K562 (cell line): ENCODE data around the gene LTA. TPM values are rescaled to one million over a fixed set of nuclear protein-coding genes. Genes with fewer than 3 reads are reported as not detected.

Experiments
- CHD1 ChIP-seq: fragments of 200-600 bp; sonication (generic); IDR thresholded peaks from one replicate; pipeline ENCODE4 v1.6.1; 2012; ENCODE audit warnings: mild to moderate bottlenecking, moderate library complexity, low read length, inconsistent platforms
- FOSL1 ChIP-seq: fragments of 200-800 bp; sonication (Bioruptor generic); conservative IDR thresholded peaks from 2 replicates; pipeline ENCODE4 v1.6.1; 2016; ENCODE audit warnings: missing genetic modification characterization, missing compliant biosample characterization
- PREB ChIP-seq: sonication (generic); formaldehyde crosslinking; IDR thresholded peaks from 2 replicates; pipeline ENCODE4 v1.8.1; 2023; ENCODE audit warnings: mild to moderate bottlenecking, missing genetic modification reagents
- RBM15 ChIP-seq: fragments of 200-400 bp; formaldehyde crosslinking; IDR thresholded peaks from 2 replicates; pipeline ENCODE4 v1.6.1; 2018; ENCODE audit warnings: mild to moderate bottlenecking, low read length, moderate library complexity; ENCODE audit not compliant: insufficient read depth
- RREB1 ChIP-seq: fragments of 250-450 bp; sonication (Bioruptor Pico); IDR thresholded peaks from 2 replicates; pipeline ENCODE4 v1.4.0; 2020
- YY1 ChIP-seq, 3 experiments: IDR thresholded peaks; 2 replicates each; pipeline ENCODE4 v1.6.1; 2011; ENCODE audit warnings: low read length in 2 of 3, mild to moderate bottlenecking in 2 of 3, moderate library complexity in 2 of 3, borderline replicate concordance in 1 of 3, control low read depth in 1 of 3, low read depth in 1 of 3; ENCODE audit not compliant: insufficient read depth in 3 of 3, insufficient replicate concordance in 2 of 3, control insufficient read depth in 1 of 3, insufficient read length in 1 of 3; ENCODE audit errors: extremely low read depth in 1 of 3
- ZFPM2 ChIP-seq: fragments of 250-450 bp; sonication (Bioruptor Pico); IDR thresholded peaks from 2 replicates; pipeline ENCODE4 v1.5.1; 2022; ENCODE audit warnings: mild to moderate bottlenecking
- ZNF431 ChIP-seq: sonication (generic); formaldehyde crosslinking; IDR thresholded peaks from 2 replicates; pipeline ENCODE4 v1.8.0; 2022; ENCODE audit warnings: mild to moderate bottlenecking, missing genetic modification reagents
- ZNF830 ChIP-seq: fragments of 250-450 bp; sonication (Bioruptor Pico); IDR thresholded peaks from 2 replicates; pipeline ENCODE4 v1.5.0; 2021; ENCODE audit warnings: mild to moderate bottlenecking
- polyA plus RNA-seq, 8 experiments: library from polyadenylated mRNA; depleted of rRNA in 4 of 8; stranded (reverse) in 5 of 8; unstranded in 3 of 8; fragments of >200 nt; fragmentation: Nextera tagmentation in 2 of 8; fragmentation: Illumina TruSeq in 1 of 8; extraction: Ambion mirVana in 2 of 8; extraction: Trizol in 1 of 8; gene quantifications; 2 replicates each; pipeline versions ENCODE4 v1.2.1 to v1.2.3, GENCODE V29; 2011 to 2014; ENCODE audit warnings: inconsistent platforms in 1 of 8, missing spikeins in 1 of 8
- total RNA-seq, 7 experiments: library from RNA; depleted of rRNA in 6 of 7; stranded (reverse); fragments of >200 nt in 6 of 7; fragmentation: Illumina TruSeq in 2 of 7; extraction: Trizol in 2 of 7; gene quantifications; 2 replicates each; pipeline versions ENCODE4 v1.2.1 to v1.2.3, GENCODE V29; 2011 to 2021; ENCODE audit warnings: low replicate concordance in 1 of 7
- TF ChIP-seq, protein P1 (sequence below): sonication (generic); IDR thresholded peaks from 2 replicates; pipeline ENCODE4 v1.6.1; 2016
- TF ChIP-seq, protein P2 (sequence below), 3 experiments: fragments of 200-800 bp in 1 of 3; sonication (Bioruptor generic) in 1 of 3; sonication (generic) in 1 of 3; formaldehyde crosslinking in 1 of 3; IDR thresholded peaks; 2 replicates each; pipeline versions ENCODE4 v1.6.1 to v1.8.0; 2016 to 2022; ENCODE audit warnings: mild to moderate bottlenecking in 2 of 3, missing compliant biosample characterization in 2 of 3, missing genetic modification characterization in 2 of 3, missing genetic modification reagents in 1 of 3
- TF ChIP-seq, protein P3 (sequence below): fragments of 200-800 bp; sonication (Bioruptor generic); IDR thresholded peaks from 2 replicates; pipeline ENCODE4 v1.6.1; 2017; ENCODE audit warnings: missing genetic modification characterization, missing compliant biosample characterization

LTA gene
- total and polyA plus RNA-seq, 9 of the 15 experiments (the other 6 are each of a cell fraction or from before 2014, with no cell fraction given): 0.80 TPM; not detected in 8

- TF ChIP-seq, protein P1, sequence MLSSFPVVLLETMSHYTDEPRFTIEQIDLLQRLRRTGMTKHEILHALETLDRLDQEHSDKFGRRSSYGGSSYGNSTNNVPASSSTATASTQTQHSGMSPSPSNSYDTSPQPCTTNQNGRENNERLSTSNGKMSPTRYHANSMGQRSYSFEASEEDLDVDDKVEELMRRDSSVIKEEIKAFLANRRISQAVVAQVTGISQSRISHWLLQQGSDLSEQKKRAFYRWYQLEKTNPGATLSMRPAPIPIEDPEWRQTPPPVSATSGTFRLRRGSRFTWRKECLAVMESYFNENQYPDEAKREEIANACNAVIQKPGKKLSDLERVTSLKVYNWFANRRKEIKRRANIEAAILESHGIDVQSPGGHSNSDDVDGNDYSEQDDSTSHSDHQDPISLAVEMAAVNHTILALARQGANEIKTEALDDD: 0 out of 2 replicates have a peak, but pooled peaks have one; percentile 11
- TF ChIP-seq, protein P2, sequence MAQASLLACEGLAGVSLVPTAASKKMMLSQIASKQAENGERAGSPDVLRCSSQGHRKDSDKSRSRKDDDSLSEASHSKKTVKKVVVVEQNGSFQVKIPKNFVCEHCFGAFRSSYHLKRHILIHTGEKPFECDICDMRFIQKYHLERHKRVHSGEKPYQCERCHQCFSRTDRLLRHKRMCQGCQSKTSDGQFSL (CRISPR knock-in tag; IDR thresholded peaks at IDR 0.05): 0 out of 2 replicates have a peak, but pooled peaks have one; percentile 64
- TF ChIP-seq, protein P2 (tag; IDR thresholded peaks at IDR 0.05): no peak
- TF ChIP-seq RREB1 (CRISPR knock-in tag) (no peak), ZNF431 (CRISPR knock-in tag) (0 out of 2 replicates have a peak, but pooled peaks have one; percentile 62), ZFPM2 (CRISPR knock-in tag) (no peak), RBM15 (no peak), PREB (CRISPR knock-in tag) (0 out of 2 replicates have a peak, but pooled peaks have one; percentile 16), CHD1 (peak; percentile 98), YY1 (IDR thresholded peaks at IDR 0.05; ENCODE audit: borderline replicate concordance in 1 of 3, control insufficient read depth in 1 of 3, extremely low read depth in 1 of 3, insufficient read depth in 3 of 3, insufficient read length in 1 of 3, insufficient replicate concordance in 2 of 3, low read depth in 1 of 3, low read length in 2 of 3) (peak in 1 of 3 experiments; percentile 58), FOSL1 (tag) (0 out of 2 replicates have a peak, but pooled peaks have one; percentile 24), ZNF830 (CRISPR knock-in tag) (0 out of 2 replicates have a peak, but pooled peaks have one; percentile 25)
- TF ChIP-seq, protein P3, sequence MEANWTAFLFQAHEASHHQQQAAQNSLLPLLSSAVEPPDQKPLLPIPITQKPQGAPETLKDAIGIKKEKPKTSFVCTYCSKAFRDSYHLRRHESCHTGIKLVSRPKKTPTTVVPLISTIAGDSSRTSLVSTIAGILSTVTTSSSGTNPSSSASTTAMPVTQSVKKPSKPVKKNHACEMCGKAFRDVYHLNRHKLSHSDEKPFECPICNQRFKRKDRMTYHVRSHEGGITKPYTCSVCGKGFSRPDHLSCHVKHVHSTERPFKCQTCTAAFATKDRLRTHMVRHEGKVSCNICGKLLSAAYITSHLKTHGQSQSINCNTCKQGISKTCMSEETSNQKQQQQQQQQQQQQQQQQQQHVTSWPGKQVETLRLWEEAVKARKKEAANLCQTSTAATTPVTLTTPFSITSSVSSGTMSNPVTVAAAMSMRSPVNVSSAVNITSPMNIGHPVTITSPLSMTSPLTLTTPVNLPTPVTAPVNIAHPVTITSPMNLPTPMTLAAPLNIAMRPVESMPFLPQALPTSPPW: peak; percentile 37; the same call in 1 of the 2 replicates
Observed at GRCh38 chr6:31541059-31541657, 30.9 kb upstream of the LTA start (continued).
